HG03103 (cell line): ENCODE measurements around the gene ZDHHC5.
A peak's percentile ranks its signal among the peaks of the same experiment; 100 is the strongest.

Source experiments
- ATAC-seq: cut with Tn5 transposase; IDR thresholded peaks from one replicate; pipeline ENCODE4 v1.9.1; 2021; ENCODE audit warnings: low read depth; ENCODE audit not compliant: unreplicated experiment

Gene ZDHHC5, protein sequence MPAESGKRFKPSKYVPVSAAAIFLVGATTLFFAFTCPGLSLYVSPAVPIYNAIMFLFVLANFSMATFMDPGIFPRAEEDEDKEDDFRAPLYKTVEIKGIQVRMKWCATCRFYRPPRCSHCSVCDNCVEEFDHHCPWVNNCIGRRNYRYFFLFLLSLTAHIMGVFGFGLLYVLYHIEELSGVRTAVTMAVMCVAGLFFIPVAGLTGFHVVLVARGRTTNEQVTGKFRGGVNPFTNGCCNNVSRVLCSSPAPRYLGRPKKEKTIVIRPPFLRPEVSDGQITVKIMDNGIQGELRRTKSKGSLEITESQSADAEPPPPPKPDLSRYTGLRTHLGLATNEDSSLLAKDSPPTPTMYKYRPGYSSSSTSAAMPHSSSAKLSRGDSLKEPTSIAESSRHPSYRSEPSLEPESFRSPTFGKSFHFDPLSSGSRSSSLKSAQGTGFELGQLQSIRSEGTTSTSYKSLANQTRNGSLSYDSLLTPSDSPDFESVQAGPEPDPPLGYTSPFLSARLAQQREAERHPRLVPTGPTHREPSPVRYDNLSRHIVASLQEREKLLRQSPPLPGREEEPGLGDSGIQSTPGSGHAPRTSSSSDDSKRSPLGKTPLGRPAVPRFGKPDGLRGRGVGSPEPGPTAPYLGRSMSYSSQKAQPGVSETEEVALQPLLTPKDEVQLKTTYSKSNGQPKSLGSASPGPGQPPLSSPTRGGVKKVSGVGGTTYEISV

GRCh38 chr11:57667736-57668433 is at the start of gene ZDHHC5:
Gene ZDHHC5 (plus strand): TSS chr11:57668114. CDS start chr11:57673091, 4,977 bp downstream.
- ATAC-seq: peak; percentile 77

DNA sequence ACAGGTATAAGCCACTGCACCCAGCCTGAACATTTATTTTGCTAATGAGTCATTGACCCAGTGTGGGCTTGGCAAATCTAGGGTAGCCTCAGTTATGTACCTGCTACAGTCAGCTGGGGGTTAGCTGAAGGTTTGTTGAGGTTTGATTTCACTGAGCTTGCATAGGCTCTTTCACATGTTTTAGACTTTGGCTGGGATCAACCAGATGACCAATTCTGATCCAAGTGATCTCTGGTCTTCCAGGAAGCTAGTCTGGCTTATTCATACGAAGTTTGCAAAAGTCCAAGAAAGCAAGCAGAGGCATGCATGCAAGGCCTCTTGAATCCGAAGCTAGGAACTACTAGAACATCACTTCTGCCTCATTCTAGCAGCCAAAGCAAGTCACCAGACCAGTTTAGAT is 49.5 kb upstream of the ZDHHC5 start:
- no peak for ATAC-seq

GRCh38 chr11:57619331-57619730 is 48.6 kb upstream of the ZDHHC5 start:
- ATAC-seq: no peak

GRCh38 chr11:57620467-57620866 is 47.4 kb upstream of the ZDHHC5 start:
- ATAC-seq: no peak

- no peak for ATAC-seq
Measured at GRCh38 chr11:57622263-57622662, 45.7 kb upstream of the ZDHHC5 start.

DNA sequence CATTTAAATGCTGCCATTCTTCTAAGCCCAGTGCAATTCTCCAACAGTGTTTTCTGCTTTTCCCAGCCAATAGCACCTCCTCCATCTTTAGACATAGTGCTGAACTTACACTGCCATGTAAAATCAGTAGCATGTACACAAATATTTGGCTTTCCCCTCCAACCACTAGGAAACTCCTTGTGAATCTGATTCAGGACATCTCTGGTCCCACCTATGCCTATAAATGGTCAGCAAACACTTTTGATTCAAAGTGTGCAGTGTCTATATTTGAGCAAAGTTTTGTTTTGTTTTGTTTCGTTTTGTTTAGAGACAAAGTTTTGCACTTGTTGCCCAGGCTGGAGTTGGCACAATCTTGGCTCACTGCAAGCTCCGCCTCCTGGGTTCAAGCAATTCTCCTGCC is 43.0 kb upstream of the ZDHHC5 start:
- no peak for ATAC-seq

GRCh38 chr11:57626895-57627294 is 41.0 kb upstream of the ZDHHC5 start:
- ATAC-seq: no peak

DNA sequence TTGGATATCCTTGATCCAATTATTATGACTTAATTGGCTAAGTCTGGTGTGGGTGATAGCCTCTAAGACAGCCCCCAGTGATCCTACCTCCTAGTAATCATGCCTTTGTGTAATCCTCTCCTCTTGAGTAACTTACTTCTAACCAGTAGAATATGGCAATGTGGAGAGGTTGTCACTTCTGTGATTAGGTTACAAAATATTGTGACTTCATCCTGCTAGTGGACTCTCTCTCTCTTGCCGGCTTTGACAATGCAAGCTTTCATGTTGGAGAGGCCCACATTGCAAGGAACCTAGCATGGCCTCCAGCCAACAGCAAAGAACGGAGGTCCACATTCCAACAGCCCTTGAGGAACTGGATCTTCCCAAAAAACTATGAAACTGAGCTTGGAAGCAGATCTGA is 37.7 kb upstream of the ZDHHC5 start:
- ATAC-seq: no peak

GRCh38 chr11:57632116-57632515 is 35.8 kb upstream of the ZDHHC5 start:
- no peak for ATAC-seq

- no peak for ATAC-seq
Measured at GRCh38 chr11:57633394-57634070, 34.4 kb upstream of the ZDHHC5 start.

GRCh38 chr11:57634311-57634710 is 33.6 kb upstream of the ZDHHC5 start:
- no peak for ATAC-seq

DNA sequence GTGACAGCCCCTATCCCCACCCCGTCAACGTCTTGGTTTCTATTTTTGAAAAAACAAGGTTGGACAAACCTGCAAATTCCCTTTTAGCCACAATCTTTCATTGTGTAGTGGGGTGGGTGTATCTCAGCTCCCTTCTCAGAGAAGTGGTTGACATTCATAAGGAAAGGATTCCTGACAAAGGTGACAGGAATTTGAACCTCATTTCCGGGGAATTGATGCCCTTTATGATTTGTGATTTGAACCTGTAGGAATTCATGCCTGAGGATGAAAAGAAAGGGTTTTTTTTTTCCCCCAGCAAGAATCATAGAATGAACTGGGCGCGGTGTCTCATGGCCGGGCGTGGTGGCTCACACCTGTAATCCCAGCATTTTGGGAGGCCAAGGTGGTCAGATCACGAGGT is 32.7 kb upstream of the ZDHHC5 start:
- ATAC-seq: no peak

DNA sequence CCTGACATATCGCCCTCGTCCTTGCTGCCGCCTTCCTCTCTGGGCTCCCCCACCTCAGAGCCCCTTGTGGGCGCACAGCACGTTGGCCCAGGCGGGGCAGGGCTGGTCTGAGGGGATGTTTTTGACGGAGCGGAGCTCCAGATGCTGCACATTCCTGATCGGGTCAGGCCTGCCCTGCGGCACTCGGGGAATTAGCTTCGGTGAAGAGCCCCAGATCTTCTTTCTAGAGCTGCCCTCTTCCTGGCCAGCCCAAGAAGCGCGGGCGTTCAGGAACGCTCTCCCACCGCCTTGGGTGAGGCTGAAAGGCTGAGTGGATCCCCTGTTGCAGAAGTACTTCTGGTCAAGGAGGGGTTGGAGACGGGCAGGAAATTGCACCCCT is 30.3 kb upstream of the ZDHHC5 start:
- ATAC-seq: no peak

DNA sequence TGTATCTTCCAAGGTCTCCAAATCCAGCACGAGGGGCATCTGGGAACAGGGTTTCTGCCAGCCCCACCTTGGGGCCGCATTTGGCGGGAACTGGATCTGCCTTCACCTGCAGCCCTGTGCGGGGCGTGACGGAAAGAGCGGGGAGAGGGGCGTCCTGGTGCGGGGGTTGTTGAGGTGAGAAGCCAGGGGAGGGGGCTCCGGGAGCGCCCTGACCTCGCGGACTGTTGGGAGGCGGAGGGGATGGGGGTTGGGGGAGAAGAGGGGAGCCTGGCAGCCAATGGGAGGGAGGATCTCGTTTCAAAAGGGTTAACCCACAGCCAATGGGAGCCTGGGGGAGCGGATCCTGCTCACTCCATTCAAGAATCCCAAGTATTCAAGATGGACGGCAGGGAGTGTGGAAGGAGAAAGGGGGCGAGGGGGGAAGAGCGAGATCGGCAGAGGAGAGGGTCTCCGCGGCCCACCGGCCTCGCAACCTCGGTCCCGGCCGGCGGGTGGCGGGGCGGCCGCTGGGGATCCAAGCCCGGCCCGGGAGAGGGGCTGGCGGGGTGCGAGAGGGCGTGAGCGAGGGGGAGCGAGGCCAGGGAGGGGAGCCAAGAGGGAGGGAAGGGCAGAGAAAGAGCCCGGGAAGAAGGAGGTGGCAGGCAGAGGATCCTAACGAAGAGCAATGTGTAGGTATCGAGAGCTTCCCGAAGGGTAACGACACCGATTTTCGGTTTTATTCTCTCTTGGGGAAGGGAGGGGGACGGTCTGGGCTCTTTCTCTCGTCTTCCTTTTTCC is 29.7 kb upstream of the ZDHHC5 start:
- ATAC-seq: no peak

GRCh38 chr11:57638811-57639320 is 29.0 kb upstream of the ZDHHC5 start:
- ATAC-seq: no peak

GRCh38 chr11:57639321-57640067 is 28.4 kb upstream of the ZDHHC5 start:
- no peak for ATAC-seq

GRCh38 chr11:57640068-57640800 is 27.7 kb upstream of the ZDHHC5 start:
- no peak for ATAC-seq

GRCh38 chr11:57641011-57641807 is 26.7 kb upstream of the ZDHHC5 start:
- no peak for ATAC-seq
